H9 (cell line): Measurements from ENCODE around the gene INSR. TPM values are rescaled to one million over a fixed set of nuclear protein-coding genes. Genes with fewer than 3 reads are reported as not detected.
A peak's percentile ranks its signal among the peaks of the same experiment; 100 is the strongest.

Source experiments
- DNase-seq: peaks from one replicate; pipeline ENCODE4 v3.0.0-alpha.2; 2017
- H2AFZ ChIP-seq: one replicate; pipeline ENCODE4 v1.6.1; 2013; ENCODE audit warnings: mild to moderate bottlenecking, low read length, control low read depth, moderate library complexity
- H2AK5ac ChIP-seq: 2 replicates; pipeline ENCODE4 v1.6.1; 2013; ENCODE audit warnings: low read length, control low read depth, mixed read lengths; ENCODE audit not compliant: insufficient read length
- H2BK120ac ChIP-seq: one replicate; pipeline ENCODE4 v1.6.1; 2013; ENCODE audit warnings: low read depth, mild to moderate bottlenecking, low read length, control low read depth, inconsistent platforms; ENCODE audit not compliant: poor library complexity, severe bottlenecking
- H2BK12ac ChIP-seq: 2 replicates; pipeline ENCODE4 v1.6.1; 2013; ENCODE audit warnings: low read length, control low read depth, mixed read lengths, low read depth; ENCODE audit not compliant: insufficient read length
- H2BK15ac ChIP-seq: 2 replicates; pipeline ENCODE4 v1.6.1; 2013; ENCODE audit warnings: low read depth, low read length, control low read depth
- H2BK20ac ChIP-seq: one replicate; pipeline ENCODE4 v1.6.1; 2013; ENCODE audit warnings: low read depth, mild to moderate bottlenecking, low read length, control low read depth, inconsistent platforms; ENCODE audit not compliant: poor library complexity, severe bottlenecking
- H2BK5ac ChIP-seq: 2 replicates; pipeline ENCODE4 v1.6.1; 2013; ENCODE audit warnings: low read length, control low read depth, mixed read lengths; ENCODE audit not compliant: insufficient read length
- H3K14ac ChIP-seq: 2 replicates; pipeline ENCODE4 v1.6.1; 2013; ENCODE audit warnings: low read length, control low read depth; ENCODE audit not compliant: insufficient read depth
- H3K18ac ChIP-seq: 2 replicates; pipeline ENCODE4 v1.6.1; 2013; ENCODE audit warnings: low read depth, mild to moderate bottlenecking, mixed read lengths, low read length, control low read depth; ENCODE audit not compliant: insufficient read length
- H3K23ac ChIP-seq: 2 replicates; pipeline ENCODE4 v1.6.1; 2013; ENCODE audit warnings: low read length, control low read depth, mixed read lengths, low read depth; ENCODE audit not compliant: insufficient read length
- H3K23me2 ChIP-seq: 2 replicates; pipeline ENCODE4 v1.6.1; 2013; ENCODE audit warnings: low read depth, mild to moderate bottlenecking, mixed read lengths, low read length, control low read depth; ENCODE audit not compliant: insufficient read length, poor library complexity, severe bottlenecking
- H3K27ac ChIP-seq: 2 replicates; pipeline ENCODE4 v1.5.1; 2013; ENCODE audit warnings: low read length, control low read depth, mixed read lengths, low read depth; ENCODE audit not compliant: insufficient read length
- H3K27me3 ChIP-seq: 2 replicates; pipeline ENCODE4 v1.6.1; 2013; ENCODE audit warnings: low read length, control low read depth, inconsistent platforms; ENCODE audit not compliant: insufficient read depth
- H3K4ac ChIP-seq: 2 replicates; pipeline ENCODE4 v1.6.1; 2013; ENCODE audit warnings: low read depth, mild to moderate bottlenecking, control low read depth, inconsistent platforms, low read length, moderate library complexity
- H3K4me1 ChIP-seq: 2 replicates; pipeline ENCODE4 v1.6.1; 2013; ENCODE audit warnings: low read length, control low read depth, inconsistent platforms; ENCODE audit not compliant: insufficient read depth
- H3K4me2 ChIP-seq: 2 replicates; pipeline ENCODE4 v1.6.1; 2013; ENCODE audit warnings: low read length, control low read depth, mixed read lengths; ENCODE audit not compliant: insufficient read length, insufficient read depth
- H3K56ac ChIP-seq: 2 replicates; pipeline ENCODE4 v1.6.1; 2013; ENCODE audit warnings: low read depth, mild to moderate bottlenecking, mixed read lengths, low read length, control low read depth; ENCODE audit not compliant: insufficient read length
- H3K79me1 ChIP-seq: 2 replicates; pipeline ENCODE4 v1.6.1; 2013; ENCODE audit warnings: low read depth, mild to moderate bottlenecking, moderate library complexity, low read length, control low read depth, inconsistent platforms; ENCODE audit not compliant: insufficient read depth, poor library complexity, severe bottlenecking
- H3K79me2 ChIP-seq: 2 replicates; pipeline ENCODE4 v1.6.1; 2013; ENCODE audit warnings: low read length, control low read depth, inconsistent platforms; ENCODE audit not compliant: insufficient read depth
- H3K9ac ChIP-seq: 2 replicates; pipeline ENCODE4 v1.6.1; 2013; ENCODE audit warnings: low read length, control low read depth, mixed read lengths; ENCODE audit not compliant: insufficient read length; ENCODE audit errors: extremely low read depth
- H3K9me3 ChIP-seq: one replicate; pipeline ENCODE4 v1.6.1; 2013; ENCODE audit warnings: low read depth, low read length, inconsistent platforms; ENCODE audit not compliant: control insufficient read depth
- H3T11ph ChIP-seq: one replicate; pipeline ENCODE4 v1.6.1; 2013; ENCODE audit warnings: mild to moderate bottlenecking, low read length, control low read depth, inconsistent platforms
- H4K20me1 ChIP-seq: one replicate; pipeline ENCODE4 v1.6.1; 2013; ENCODE audit not compliant: control insufficient read depth, insufficient read length, insufficient read depth
- H4K5ac ChIP-seq: 2 replicates; pipeline ENCODE4 v1.6.1; 2013; ENCODE audit warnings: low read depth, mild to moderate bottlenecking, mixed read lengths, low read length, control low read depth; ENCODE audit not compliant: insufficient read length
- H4K8ac ChIP-seq: replicated peaks from 2 replicates; pipeline ENCODE4 v1.6.1; 2013; ENCODE audit warnings: low read length, control low read depth, mixed read lengths, low read depth; ENCODE audit not compliant: insufficient read length
- H4K91ac ChIP-seq: 2 replicates; pipeline ENCODE4 v1.6.1; 2013; ENCODE audit warnings: low read depth, mild to moderate bottlenecking, moderate library complexity, mixed read lengths, low read length, control low read depth; ENCODE audit not compliant: insufficient read length
- H3K27ac Mint-ChIP-seq, 3 experiments: 2 replicates in 2 of 3; 3 replicates in 1 of 3; pipeline ENCODE4 v1.8.0; 2020 to 2021; ENCODE audit warnings: mixed read lengths in 3 of 3, mild to moderate bottlenecking in 1 of 3, moderate library complexity in 1 of 3
- H3K27me3 Mint-ChIP-seq: 2 replicates; pipeline ENCODE4 v1.8.0; 2021; ENCODE audit warnings: low read depth, mild to moderate bottlenecking, moderate library complexity, mixed read lengths
- H3K36me3 Mint-ChIP-seq, 3 experiments: 2 replicates in 2 of 3; 3 replicates in 1 of 3; pipeline ENCODE4 v1.8.0; 2020 to 2021; ENCODE audit warnings: low read depth in 3 of 3, mixed read lengths in 3 of 3; ENCODE audit not compliant: insufficient read depth in 1 of 3
- H3K4me1 Mint-ChIP-seq, 2 experiments: 2 replicates each; pipeline ENCODE4 v1.8.0; 2020; ENCODE audit warnings: mixed read lengths in 2 of 2
- H3K4me3 Mint-ChIP-seq, 2 experiments: 2 replicates in 1 of 2; 3 replicates in 1 of 2; pipeline ENCODE4 v1.8.0; 2020 to 2021; ENCODE audit warnings: mild to moderate bottlenecking in 2 of 2, mixed read lengths in 2 of 2, moderate library complexity in 1 of 2
- H3K9me3 Mint-ChIP-seq, 2 experiments: 2 replicates in 1 of 2; 3 replicates in 1 of 2; pipeline ENCODE4 v1.8.0; 2020; ENCODE audit warnings: mild to moderate bottlenecking in 2 of 2, mixed read lengths in 2 of 2, moderate library complexity in 1 of 2
- CTCF ChIP-seq: fragments of 200-600 bp; sonication (generic); conservative IDR thresholded peaks from 3 replicates; pipeline ENCODE4 v1.8.0; 2021; ENCODE audit warnings: antibody characterized with exemption, mild to moderate bottlenecking
- WGBS: extraction: QIAGEN DNeasy Blood & Tissue Kit; methylation state at CpG from one replicate; pipeline ENCODE4 v1.1.7; 2013; ENCODE audit warnings: missing lambda C conversion rate, low lambda C conversion rate, mixed read lengths; ENCODE audit not compliant: insufficient read length; ENCODE audit errors: extremely low coverage; 5-methylcytosine and 5-hydroxymethylcytosine counted together
- total RNA-seq: library from RNA; stranded (reverse); gene quantifications from 2 replicates; pipeline ENCODE4 v1.2.1, GENCODE V29; 2021

INSR gene
- total RNA-seq, 1 experiment from 2014 or later, result 39.8 TPM

GRCh38 chr19:7295912-7296536 lies 1.8 kb upstream of the INSR start:
- no peak overlapping the region for H2AFZ ChIP-seq
- Mint-ChIP-seq H3K36me3 (peaks cover 0 to 1% (median 0%) of the 10 kb centered on the region in 3 experiments; a peak in 1 of 7 replicates), H3K4me3 (peak overlapping the region; percentile 10 to 58; a peak in 2 of 5 replicates), H3K9me3 (0 out of 5 replicates have a peak, but pooled peaks cover 0 to 3% of the 10 kb centered on the region in 2 experiments), H3K27ac (no peak overlapping the region), H3K4me1 (peaks cover 17 to 19% of the 10 kb centered on the region in 2 experiments), H3K27me3 (peaks cover 30% of the 10 kb centered on the region)
- H3K9me3 ChIP-seq, result no peaks in the 10 kb centered on the region
- H3K23me2 ChIP-seq, result no peaks in the 10 kb centered on the region
- H3K18ac ChIP-seq, result no peak overlapping the region
- no peak overlapping the region for H3K4me2 ChIP-seq
- H3K27ac ChIP-seq, result no peak overlapping the region
- no peak overlapping the region for H4K5ac ChIP-seq
- no peak overlapping the region for H2BK15ac ChIP-seq
- H4K20me1 ChIP-seq, result no peaks in the 10 kb centered on the region
- H4K8ac ChIP-seq, result no peak overlapping the region
- no peak overlapping the region for H2BK20ac ChIP-seq
- H3T11ph ChIP-seq, result no peak overlapping the region
- H3K9ac ChIP-seq, result no peak overlapping the region
- no peaks in the 10 kb centered on the region for H3K4me1 ChIP-seq
- TF ChIP-seq CTCF, result no peak
- no CpG with 5 or more reads among the region's 6 CpGs for WGBS
- no peaks in the 10 kb centered on the region for H3K79me1 ChIP-seq
- no peak overlapping the region for H3K23ac ChIP-seq
- H2AK5ac ChIP-seq, result no peak overlapping the region
- H2BK12ac ChIP-seq, result no peak overlapping the region
- H2BK5ac ChIP-seq, result no peak overlapping the region
- no peak overlapping the region for H4K91ac ChIP-seq
- no peak overlapping the region for H2BK120ac ChIP-seq
- H3K14ac ChIP-seq, result no peak overlapping the region
- H3K4ac ChIP-seq, result no peak overlapping the region
- H3K27me3 ChIP-seq, result no peaks in the 10 kb centered on the region
- H3K56ac ChIP-seq, result no peak overlapping the region
- H3K79me2 ChIP-seq, result no peaks in the 10 kb centered on the region
- DNase-seq, result no peak
